Measurements from ENCODE around the gene RIMOC1.

RIMOC1 gene

DNA sequence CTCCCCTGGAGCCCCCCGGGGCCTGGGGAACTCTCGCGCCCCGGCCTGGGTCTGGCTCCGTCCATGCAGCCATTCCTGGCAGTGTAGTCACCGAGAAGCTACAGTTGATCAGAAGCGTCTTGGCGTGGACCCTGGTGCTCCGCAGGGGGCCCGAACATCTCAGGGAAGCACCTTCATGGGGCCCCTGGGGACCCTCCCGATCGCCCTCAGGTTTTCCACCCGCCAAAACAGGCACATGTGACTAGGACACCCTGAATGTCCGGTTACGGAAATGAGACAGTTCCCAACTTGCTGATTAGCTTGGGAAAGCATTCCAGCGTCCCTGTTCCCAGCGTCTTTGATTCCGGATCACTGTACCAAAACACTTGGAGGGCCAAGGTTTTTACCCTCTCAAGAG, 21.4 kb downstream of the RIMOC1 start:
- Histone ChIP-seq H3K9ac (ENCODE audit: low read length) (peak overlapping the region; percentile 88), H4K20me1 (ENCODE audit: low read depth, low read length) (no peaks in the 10 kb centered on the region), H3K79me2 (ENCODE audit: insufficient read depth, low read length) (no peaks in the 10 kb centered on the region), H3K27ac (ENCODE audit: low read depth, low read length) (peak overlapping the region; percentile 62), H3K4me2 (ENCODE audit: low read depth, low read length, poor library complexity, severe bottlenecking) (peak overlapping the region; percentile 66), H3K9me2 (replicated peaks; ENCODE audit: insufficient read depth, low read length) (no peaks in the 10 kb centered on the region), H3K4me3 (ENCODE audit: insufficient read depth, low read length, poor library complexity, severe bottlenecking) (peak overlapping the region; percentile 68), H3K9me3 (ENCODE audit: insufficient read depth, low read length) (no peaks in the 10 kb centered on the region), H3K36me3 (ENCODE audit: low read length) (peaks cover 3% of the 10 kb centered on the region; the same call in 1 of the 2 replicates), H3K27me3 (ENCODE audit: low read length) (no peaks in the 10 kb centered on the region), H3F3A (ENCODE audit: insufficient read depth) (peaks cover 38% of the 10 kb centered on the region), H2AFZ (ENCODE audit: low read depth, low read length, severe bottlenecking) (peak overlapping the region; percentile 87)
- TF ChIP-seq, protein P1, sequence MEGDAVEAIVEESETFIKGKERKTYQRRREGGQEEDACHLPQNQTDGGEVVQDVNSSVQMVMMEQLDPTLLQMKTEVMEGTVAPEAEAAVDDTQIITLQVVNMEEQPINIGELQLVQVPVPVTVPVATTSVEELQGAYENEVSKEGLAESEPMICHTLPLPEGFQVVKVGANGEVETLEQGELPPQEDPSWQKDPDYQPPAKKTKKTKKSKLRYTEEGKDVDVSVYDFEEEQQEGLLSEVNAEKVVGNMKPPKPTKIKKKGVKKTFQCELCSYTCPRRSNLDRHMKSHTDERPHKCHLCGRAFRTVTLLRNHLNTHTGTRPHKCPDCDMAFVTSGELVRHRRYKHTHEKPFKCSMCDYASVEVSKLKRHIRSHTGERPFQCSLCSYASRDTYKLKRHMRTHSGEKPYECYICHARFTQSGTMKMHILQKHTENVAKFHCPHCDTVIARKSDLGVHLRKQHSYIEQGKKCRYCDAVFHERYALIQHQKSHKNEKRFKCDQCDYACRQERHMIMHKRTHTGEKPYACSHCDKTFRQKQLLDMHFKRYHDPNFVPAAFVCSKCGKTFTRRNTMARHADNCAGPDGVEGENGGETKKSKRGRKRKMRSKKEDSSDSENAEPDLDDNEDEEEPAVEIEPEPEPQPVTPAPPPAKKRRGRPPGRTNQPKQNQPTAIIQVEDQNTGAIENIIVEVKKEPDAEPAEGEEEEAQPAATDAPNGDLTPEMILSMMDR (IDR thresholded peaks at IDR 0.05; ENCODE audit: insufficient read depth, low read length, poor library complexity, severe bottlenecking) = no peak
- no peak for TF ChIP-seq EZH2phosphoT487 (conservative IDR thresholded peaks at IDR 0.05; ENCODE audit: low read length)

DNA sequence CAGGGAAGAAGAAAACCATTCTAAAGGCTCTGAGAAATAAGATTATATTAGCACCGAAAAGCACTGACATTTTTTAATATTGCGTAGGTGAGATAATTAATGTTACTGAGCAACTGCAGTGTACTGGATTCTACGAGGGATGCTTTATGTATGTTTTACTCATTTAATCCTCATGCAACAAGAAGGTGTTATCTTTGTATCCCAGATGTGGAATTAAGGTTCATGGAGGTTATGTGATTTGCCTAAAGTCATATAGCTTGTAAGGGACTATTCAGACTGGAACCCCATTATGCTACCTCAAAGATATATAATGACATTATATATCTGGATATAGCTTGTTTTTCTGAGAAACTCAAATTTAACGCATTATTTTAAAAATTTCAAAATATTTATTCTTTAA, 23.5 kb downstream of the RIMOC1 start:
- Histone ChIP-seq H3K79me2 (ENCODE audit: insufficient read depth, low read length) (no peaks in the 10 kb centered on the region), H3K4me3 (ENCODE audit: insufficient read depth, low read length, poor library complexity, severe bottlenecking) (no peak overlapping the region), H3K36me3 (ENCODE audit: low read length) (peaks cover 3% of the 10 kb centered on the region; the same call in 1 of the 2 replicates), H3K9me2 (replicated peaks; ENCODE audit: insufficient read depth, low read length) (no peaks in the 10 kb centered on the region), H3K27me3 (ENCODE audit: low read length) (no peaks in the 10 kb centered on the region), H3K9me3 (ENCODE audit: insufficient read depth, low read length) (no peaks in the 10 kb centered on the region), H2AFZ (ENCODE audit: low read depth, low read length, severe bottlenecking) (no peak overlapping the region), H3K27ac (ENCODE audit: low read depth, low read length) (no peak overlapping the region), H4K20me1 (ENCODE audit: low read depth, low read length) (no peaks in the 10 kb centered on the region), H3F3A (ENCODE audit: insufficient read depth) (peaks cover 38% of the 10 kb centered on the region), H3K4me2 (ENCODE audit: low read depth, low read length, poor library complexity, severe bottlenecking) (no peak overlapping the region), H3K9ac (ENCODE audit: low read length) (no peak overlapping the region)
- TF ChIP-seq EZH2phosphoT487 (conservative IDR thresholded peaks at IDR 0.05; ENCODE audit: low read length) = no peak
- TF ChIP-seq, protein P1 (IDR thresholded peaks at IDR 0.05; ENCODE audit: insufficient read depth, low read length, poor library complexity, severe bottlenecking) = no peak

DNA sequence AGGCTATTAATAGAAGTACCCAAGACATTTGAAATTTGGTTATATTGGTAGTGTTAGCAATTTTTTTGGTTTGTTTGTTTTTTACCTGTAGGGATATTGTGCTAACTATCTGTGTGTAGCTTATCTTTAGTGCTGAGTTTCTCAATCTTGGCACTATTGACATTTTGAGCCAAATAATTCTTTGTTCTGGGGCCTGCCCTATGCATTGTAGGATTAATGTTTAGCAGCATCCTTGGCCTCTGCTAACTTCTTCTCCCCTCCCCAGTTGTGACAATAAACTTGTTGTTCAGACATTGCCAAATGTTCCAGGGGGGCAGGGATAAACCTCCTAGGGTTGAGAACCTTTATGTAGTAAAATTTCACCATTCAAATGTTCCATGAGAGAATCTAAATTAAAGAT, 24.9 kb downstream of the RIMOC1 start:
- Histone ChIP-seq H3F3A (ENCODE audit: insufficient read depth) (peaks cover 27% of the 10 kb centered on the region; the same call in 1 of the 2 replicates), H3K79me2 (ENCODE audit: insufficient read depth, low read length) (no peaks in the 10 kb centered on the region), H3K9me3 (ENCODE audit: insufficient read depth, low read length) (no peaks in the 10 kb centered on the region), H3K27me3 (ENCODE audit: low read length) (no peaks in the 10 kb centered on the region), H4K20me1 (ENCODE audit: low read depth, low read length) (no peaks in the 10 kb centered on the region), H2AFZ (ENCODE audit: low read depth, low read length, severe bottlenecking) (no peak overlapping the region), H3K4me2 (ENCODE audit: low read depth, low read length, poor library complexity, severe bottlenecking) (no peak overlapping the region), H3K9me2 (replicated peaks; ENCODE audit: insufficient read depth, low read length) (no peaks in the 10 kb centered on the region), H3K4me3 (ENCODE audit: insufficient read depth, low read length, poor library complexity, severe bottlenecking) (no peak overlapping the region), H3K9ac (ENCODE audit: low read length) (no peak overlapping the region), H3K27ac (ENCODE audit: low read depth, low read length) (no peak overlapping the region), H3K36me3 (ENCODE audit: low read length) (peaks cover 6% of the 10 kb centered on the region; the same call in 1 of the 2 replicates)
- TF ChIP-seq, protein P1 (IDR thresholded peaks at IDR 0.05; ENCODE audit: insufficient read depth, low read length, poor library complexity, severe bottlenecking) = no peak
- no peak for TF ChIP-seq EZH2phosphoT487 (conservative IDR thresholded peaks at IDR 0.05; ENCODE audit: low read length)

Data from SU-DHL-6 (cell line).